GM13976 (cell line): ENCODE results near the gene NYAP1.

Experiments
- DNase-seq: peaks from one replicate; pipeline ENCODE4 v3.0.0; 2012; ENCODE audit warnings: low spot score
- in situ Hi-C: fragments of 300-500 bp; cut with MboI; formaldehyde crosslinking; loops from one replicate; pipeline ENCODE4 v1.12.0; 2022; ENCODE audit warnings: low sequenced_read_pairs, mixed read lengths, inconsistent platforms; ENCODE audit not compliant: unreplicated experiment
- TF ChIP-seq, protein P1 (sequence below): IDR thresholded peaks from 2 replicates; pipeline ENCODE4 v1.5.1; 2012; ENCODE audit warnings: borderline replicate concordance, mild to moderate bottlenecking; ENCODE audit not compliant: insufficient read depth; ENCODE audit errors: extremely low read depth, missing control alignments, control extremely low read depth

NYAP1 gene

DNA sequence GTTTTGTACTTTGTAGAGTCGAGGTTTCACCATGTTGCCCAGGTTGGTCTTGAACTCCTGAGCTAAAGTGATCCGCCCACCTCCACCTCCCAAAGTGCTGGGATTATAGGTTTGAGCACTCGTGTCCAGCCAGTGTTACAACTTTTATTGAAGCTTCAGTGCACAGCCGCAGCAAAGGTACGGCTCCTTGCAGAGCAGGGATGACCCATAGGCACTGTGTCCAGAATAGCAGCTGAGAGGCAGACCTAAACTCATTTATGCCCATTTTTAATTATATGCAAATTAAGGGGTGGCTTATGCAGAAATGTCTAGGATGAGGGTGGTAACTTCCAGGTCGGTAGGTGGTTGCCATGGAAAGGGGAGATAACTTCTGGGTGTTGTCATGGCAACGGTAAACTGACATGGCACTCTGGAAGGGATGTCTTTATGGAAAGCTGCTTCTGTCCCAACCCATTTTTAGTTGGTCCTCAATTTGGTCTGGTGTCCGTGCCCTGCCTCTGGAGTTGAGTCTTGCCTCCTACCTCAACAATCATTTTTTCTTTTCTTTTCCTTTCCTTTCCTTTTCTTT is 22.7 kb downstream of the NYAP1 start:
- DNase-seq: no peak
- TF ChIP-seq, protein P1, sequence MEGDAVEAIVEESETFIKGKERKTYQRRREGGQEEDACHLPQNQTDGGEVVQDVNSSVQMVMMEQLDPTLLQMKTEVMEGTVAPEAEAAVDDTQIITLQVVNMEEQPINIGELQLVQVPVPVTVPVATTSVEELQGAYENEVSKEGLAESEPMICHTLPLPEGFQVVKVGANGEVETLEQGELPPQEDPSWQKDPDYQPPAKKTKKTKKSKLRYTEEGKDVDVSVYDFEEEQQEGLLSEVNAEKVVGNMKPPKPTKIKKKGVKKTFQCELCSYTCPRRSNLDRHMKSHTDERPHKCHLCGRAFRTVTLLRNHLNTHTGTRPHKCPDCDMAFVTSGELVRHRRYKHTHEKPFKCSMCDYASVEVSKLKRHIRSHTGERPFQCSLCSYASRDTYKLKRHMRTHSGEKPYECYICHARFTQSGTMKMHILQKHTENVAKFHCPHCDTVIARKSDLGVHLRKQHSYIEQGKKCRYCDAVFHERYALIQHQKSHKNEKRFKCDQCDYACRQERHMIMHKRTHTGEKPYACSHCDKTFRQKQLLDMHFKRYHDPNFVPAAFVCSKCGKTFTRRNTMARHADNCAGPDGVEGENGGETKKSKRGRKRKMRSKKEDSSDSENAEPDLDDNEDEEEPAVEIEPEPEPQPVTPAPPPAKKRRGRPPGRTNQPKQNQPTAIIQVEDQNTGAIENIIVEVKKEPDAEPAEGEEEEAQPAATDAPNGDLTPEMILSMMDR: no peak
- in situ Hi-C loops: no loop called here

DNA sequence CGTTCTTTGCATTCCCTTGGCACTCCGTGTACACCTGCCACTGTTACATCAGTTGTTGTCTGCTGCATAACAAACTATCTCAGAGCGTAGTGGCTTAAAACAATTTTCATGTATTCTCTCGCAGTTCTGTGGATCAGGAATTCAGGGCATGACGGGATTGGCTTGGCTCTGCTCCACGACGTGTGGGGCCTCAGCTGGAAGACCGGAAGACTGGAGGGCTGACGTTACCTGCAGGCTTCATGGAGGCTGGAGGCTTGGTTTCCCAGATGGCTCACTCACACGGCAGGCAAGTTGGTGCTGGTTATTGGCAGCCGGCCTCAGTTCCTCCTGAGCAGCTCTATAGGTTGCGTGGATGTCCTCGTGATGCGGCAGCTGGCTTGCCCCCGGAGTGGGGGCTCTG is 25.5 kb downstream of the NYAP1 start:
- DNase-seq: no peak
- in situ Hi-C loops: no loop called here
- TF ChIP-seq, protein P1: no peak

DNA sequence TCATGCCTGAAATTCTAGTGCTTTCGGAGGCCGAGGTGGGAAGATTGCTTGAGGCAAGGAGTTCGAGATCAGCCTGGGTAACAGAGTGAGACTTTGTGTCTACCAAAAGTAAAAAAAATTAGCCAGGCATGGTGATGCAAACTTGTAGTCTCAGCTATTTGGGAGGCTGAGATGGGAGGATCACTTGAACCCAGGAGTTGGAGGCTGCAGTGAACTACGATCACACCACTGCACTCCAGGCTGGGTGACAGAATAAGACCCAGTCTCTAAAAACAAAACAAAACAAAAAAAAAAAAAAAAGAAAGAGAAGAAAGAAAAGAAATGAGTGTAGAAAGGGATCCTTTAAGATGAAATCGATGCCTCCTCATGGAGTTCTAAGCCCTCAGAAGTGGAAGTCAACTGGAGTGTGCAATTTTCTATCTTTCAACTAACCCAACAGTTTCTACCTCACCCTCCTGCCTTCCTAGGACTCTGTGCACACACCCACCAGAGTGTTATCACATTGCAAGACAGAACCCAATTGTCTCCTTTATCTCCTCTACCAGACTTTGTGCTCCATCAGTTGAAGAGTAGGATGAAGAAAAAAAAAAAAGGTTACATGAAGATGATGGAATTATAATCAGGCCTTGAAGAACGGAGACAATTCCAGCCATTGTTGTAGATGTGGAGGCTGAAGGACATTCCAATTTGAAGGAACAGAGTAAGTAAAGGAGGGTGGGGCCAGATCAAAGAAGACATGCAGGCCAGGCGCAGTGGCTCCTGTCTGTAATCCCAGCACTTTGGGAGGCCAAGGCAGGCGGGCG is 26.9 kb downstream of the NYAP1 start:
- DNase-seq: no peak
- TF ChIP-seq, protein P1: no peak
- in situ Hi-C loops: no loop called here

DNA sequence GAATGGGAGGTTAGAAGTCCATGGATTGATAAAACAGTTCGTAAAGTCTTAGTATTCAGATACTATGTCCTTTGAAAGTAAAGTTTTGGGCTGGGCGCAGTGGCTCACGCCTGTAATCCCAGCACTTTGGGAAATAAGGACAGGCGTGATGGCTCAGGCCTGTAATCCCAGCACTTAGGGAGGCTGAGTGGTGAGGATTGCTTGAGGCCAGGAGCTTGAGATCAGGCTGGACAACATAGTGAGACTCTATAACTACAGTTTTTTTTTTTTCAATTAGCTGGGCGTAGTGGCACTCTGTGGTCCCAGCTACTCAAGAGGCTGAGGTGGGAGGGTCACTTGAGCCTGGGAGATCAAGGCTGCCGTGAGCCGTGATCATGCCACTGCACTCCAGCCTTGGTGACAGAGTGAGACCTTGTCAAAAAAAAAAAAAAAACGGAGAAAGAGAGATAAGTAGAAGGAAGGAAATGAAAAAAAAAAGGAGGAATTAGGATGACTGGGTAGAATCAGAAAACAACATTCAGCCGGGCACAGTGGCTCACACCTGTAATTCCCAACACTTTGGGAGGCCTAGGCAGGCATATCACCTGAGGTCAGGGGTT is 29.6 kb downstream of the NYAP1 start:
- no peak for DNase-seq
- in situ Hi-C loops: no loop called here
- TF ChIP-seq, protein P1: no peak

DNA sequence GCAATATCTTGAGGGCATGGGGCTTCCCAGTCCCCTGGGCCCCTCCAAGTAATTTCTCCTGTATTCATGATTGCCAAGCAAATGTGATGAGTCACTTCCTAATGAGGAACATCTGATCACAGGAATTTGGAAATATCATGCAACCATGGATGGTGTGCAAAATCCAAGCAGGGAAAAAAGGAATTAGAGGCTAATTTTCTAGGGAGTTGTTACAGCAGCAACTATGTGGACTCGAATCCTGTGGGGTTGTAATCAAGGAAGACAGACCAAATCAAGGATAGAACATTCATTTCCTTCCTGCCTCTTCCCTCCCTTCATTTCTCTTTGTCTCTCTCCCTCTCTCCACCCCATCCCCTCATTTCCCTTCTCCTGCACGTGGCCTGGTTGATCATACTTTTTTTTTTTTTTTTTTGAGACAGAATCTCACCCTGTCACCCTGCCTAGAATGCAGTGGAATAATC is 31.4 kb downstream of the NYAP1 start:
- in situ Hi-C loops: no loop called here
- TF ChIP-seq, protein P1: no peak
- no peak for DNase-seq

DNA sequence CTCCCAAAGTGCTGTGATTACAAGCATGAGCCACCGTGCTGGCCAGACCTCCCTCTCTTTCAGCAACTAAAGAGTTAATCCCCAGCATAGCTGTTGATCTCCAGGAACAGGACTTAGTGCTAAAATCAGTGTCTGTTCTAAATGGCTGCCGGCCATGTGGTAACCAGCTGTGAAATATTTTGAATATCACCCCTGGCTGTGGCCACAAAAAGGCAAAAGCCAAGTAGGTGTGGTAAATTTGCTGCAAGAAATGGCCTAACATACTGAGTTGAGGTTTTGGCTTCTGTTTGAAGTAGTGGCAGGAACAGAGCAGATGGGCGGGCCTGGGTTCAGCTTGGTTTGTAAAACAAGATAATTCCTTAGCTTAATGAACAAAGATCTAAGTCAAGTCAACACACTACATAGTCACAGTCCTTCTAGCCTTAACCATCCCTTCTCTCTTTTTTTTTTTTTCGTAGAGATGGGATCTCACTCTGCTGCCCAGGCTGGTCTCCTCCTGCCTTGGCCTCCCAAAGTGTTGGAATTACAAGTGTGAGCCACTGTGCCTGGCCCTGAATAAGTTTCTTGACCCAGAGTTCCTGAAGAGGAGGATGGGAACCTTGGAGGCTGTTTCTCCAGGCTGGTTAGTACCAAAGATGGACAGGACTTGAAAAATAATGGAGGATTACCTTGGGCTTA is 32.5 kb downstream of the NYAP1 start:
- DNase-seq: peak; percentile 56
- in situ Hi-C loops: no loop called here
- TF ChIP-seq, protein P1: no peak
